DOHH2 (cell line): ENCODE measurements around the gene SCD5.

Experiments used
- H3F3A ChIP-seq: fragments of 200-600 bp; sonication (generic), shearing (Covaris generic); 2 replicates; pipeline ENCODE4 v1.6.0; 2016; ENCODE audit warnings: antibody characterized with exemption, mild to moderate bottlenecking; ENCODE audit not compliant: control insufficient read depth, insufficient read depth
- H3K27ac ChIP-seq: fragments of 200-600 bp; sonication (generic); 2 replicates; pipeline ENCODE4 v1.5.1; 2014; ENCODE audit warnings: low read depth, mild to moderate bottlenecking, low read length, moderate library complexity
- H3K27me3 ChIP-seq: fragments of 200-600 bp; sonication (generic); 2 replicates; pipeline ENCODE4 v1.6.1; 2014; ENCODE audit warnings: mild to moderate bottlenecking, low read length, mixed read lengths; ENCODE audit not compliant: control insufficient read depth
- H3K36me3 ChIP-seq: fragments of 200-600 bp; sonication (generic); 2 replicates; pipeline ENCODE4 v1.6.1; 2014; ENCODE audit warnings: mild to moderate bottlenecking, low read length, moderate library complexity, mixed read lengths; ENCODE audit not compliant: control insufficient read depth
- H3K4me1 ChIP-seq: fragments of 200-600 bp; sonication (generic); 2 replicates; pipeline ENCODE4 v1.6.1; 2014; ENCODE audit warnings: mild to moderate bottlenecking, low read length, mixed read lengths; ENCODE audit not compliant: control insufficient read depth
- H3K4me2 ChIP-seq: fragments of 200-600 bp; sonication (generic); 2 replicates; pipeline ENCODE4 v1.6.0; 2014; ENCODE audit warnings: mild to moderate bottlenecking, low read length, moderate library complexity
- H3K4me3 ChIP-seq: fragments of 200-600 bp; sonication (generic); 2 replicates; pipeline ENCODE4 v1.5.1; 2014; ENCODE audit warnings: mild to moderate bottlenecking, low read length, mixed read lengths
- H3K79me2 ChIP-seq: fragments of 200-600 bp; sonication (generic); 2 replicates; pipeline ENCODE4 v1.6.1; 2014; ENCODE audit warnings: mild to moderate bottlenecking, low read length, mixed read lengths; ENCODE audit not compliant: control insufficient read depth
- H3K9me2 ChIP-seq: fragments of 200-600 bp; sonication (generic); replicated peaks from 2 replicates; pipeline ENCODE4 v1.6.1; 2014; ENCODE audit warnings: mild to moderate bottlenecking, low read length, mixed read lengths; ENCODE audit not compliant: control insufficient read depth
- H3K9me3 ChIP-seq: fragments of 200-600 bp; sonication (generic); 2 replicates; pipeline ENCODE4 v1.6.1; 2014; ENCODE audit warnings: antibody characterized with exemption, low read length, mixed read lengths; ENCODE audit not compliant: control insufficient read depth, insufficient read depth
- H4K20me1 ChIP-seq: fragments of 200-600 bp; sonication (generic); 2 replicates; pipeline ENCODE4 v1.6.0; 2014; ENCODE audit warnings: low read depth, mild to moderate bottlenecking, antibody characterized with exemption, low read length, moderate library complexity; ENCODE audit not compliant: control insufficient read depth, insufficient read depth
- EZH2phosphoT487 ChIP-seq: fragments of 200-600 bp; sonication (generic); IDR thresholded peaks from 2 replicates; pipeline ENCODE4 v1.6.1; 2017; ENCODE audit warnings: borderline replicate concordance, mild to moderate bottlenecking, antibody characterized with exemption, low read length, moderate library complexity, mixed read lengths
- TF ChIP-seq, protein P1 (sequence below): fragments of 200-600 bp; sonication (generic); IDR thresholded peaks from one replicate; pipeline ENCODE4 v1.5.1; 2014; ENCODE audit warnings: antibody characterized with exemption, mild to moderate bottlenecking, low read depth, low read length; ENCODE audit not compliant: poor library complexity, severe bottlenecking

SCD5 gene

GRCh38 chr4:82712561-82712960 is 86.0 kb downstream of the SCD5 start:
- H3K79me2 ChIP-seq, result no peaks in the 10 kb centered on the region
- no peaks in the 10 kb centered on the region for H3K4me1 ChIP-seq
- no peaks in the 10 kb centered on the region for H3K9me3 ChIP-seq
- H3K27ac ChIP-seq, result no peak overlapping the region
- no peaks in the 10 kb centered on the region for H3K36me3 ChIP-seq
- TF ChIP-seq, protein P1, sequence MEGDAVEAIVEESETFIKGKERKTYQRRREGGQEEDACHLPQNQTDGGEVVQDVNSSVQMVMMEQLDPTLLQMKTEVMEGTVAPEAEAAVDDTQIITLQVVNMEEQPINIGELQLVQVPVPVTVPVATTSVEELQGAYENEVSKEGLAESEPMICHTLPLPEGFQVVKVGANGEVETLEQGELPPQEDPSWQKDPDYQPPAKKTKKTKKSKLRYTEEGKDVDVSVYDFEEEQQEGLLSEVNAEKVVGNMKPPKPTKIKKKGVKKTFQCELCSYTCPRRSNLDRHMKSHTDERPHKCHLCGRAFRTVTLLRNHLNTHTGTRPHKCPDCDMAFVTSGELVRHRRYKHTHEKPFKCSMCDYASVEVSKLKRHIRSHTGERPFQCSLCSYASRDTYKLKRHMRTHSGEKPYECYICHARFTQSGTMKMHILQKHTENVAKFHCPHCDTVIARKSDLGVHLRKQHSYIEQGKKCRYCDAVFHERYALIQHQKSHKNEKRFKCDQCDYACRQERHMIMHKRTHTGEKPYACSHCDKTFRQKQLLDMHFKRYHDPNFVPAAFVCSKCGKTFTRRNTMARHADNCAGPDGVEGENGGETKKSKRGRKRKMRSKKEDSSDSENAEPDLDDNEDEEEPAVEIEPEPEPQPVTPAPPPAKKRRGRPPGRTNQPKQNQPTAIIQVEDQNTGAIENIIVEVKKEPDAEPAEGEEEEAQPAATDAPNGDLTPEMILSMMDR, result no peak
- no peak for TF ChIP-seq EZH2phosphoT487
- H3K4me3 ChIP-seq, result no peak overlapping the region
- no peaks in the 10 kb centered on the region for H3F3A ChIP-seq
- no peaks in the 10 kb centered on the region for H4K20me1 ChIP-seq
- no peaks in the 10 kb centered on the region for H3K27me3 ChIP-seq
- no peak overlapping the region for H3K4me2 ChIP-seq
- H3K9me2 ChIP-seq, result no peaks in the 10 kb centered on the region

DNA sequence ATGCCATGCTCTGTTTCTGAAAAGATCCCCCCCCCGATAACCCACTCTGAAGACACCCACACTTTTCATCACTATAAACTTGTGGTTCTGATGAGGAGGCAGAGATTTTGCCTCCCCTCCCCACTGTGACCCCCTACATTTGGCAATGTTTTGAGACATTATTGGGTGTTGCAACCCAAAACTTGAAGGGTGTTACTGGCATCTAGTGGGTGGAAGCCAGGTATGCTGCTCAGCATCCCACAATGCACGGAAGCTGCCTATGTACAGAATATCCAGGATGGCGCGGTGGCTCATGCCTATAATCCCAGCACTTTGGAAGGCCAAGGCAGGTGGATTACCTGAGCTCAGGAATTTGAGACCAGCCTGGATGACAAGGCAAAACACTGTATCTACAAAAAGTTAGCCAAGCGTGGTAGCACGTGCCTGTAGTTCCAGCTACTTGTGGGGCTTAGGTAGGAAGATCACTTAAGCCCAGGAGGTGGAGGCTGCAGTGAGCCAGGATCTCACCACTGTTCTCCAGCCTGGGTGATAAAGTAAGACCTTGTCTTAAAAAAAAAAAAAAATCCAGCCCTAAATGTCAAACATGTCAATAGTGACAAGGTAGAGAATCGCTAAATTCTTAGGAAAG is 87.3 kb downstream of the SCD5 start:
- no peaks in the 10 kb centered on the region for H3K79me2 ChIP-seq
- H3F3A ChIP-seq, result no peaks in the 10 kb centered on the region
- no peaks in the 10 kb centered on the region for H3K9me3 ChIP-seq
- no peaks in the 10 kb centered on the region for H3K4me1 ChIP-seq
- no peaks in the 10 kb centered on the region for H3K9me2 ChIP-seq
- H3K27me3 ChIP-seq, result no peaks in the 10 kb centered on the region
- no peaks in the 10 kb centered on the region for H3K36me3 ChIP-seq
- no peak overlapping the region for H3K4me2 ChIP-seq
- TF ChIP-seq EZH2phosphoT487, result no peak
- TF ChIP-seq, protein P1, result no peak
- no peak overlapping the region for H3K27ac ChIP-seq
- no peak overlapping the region for H3K4me3 ChIP-seq
- H4K20me1 ChIP-seq, result no peaks in the 10 kb centered on the region

- Histone ChIP-seq H3K9me3 (no peaks in the 10 kb centered on the region), H3F3A (no peaks in the 10 kb centered on the region), H3K27me3 (no peaks in the 10 kb centered on the region), H3K79me2 (no peaks in the 10 kb centered on the region), H3K27ac (no peak overlapping the region), H4K20me1 (no peaks in the 10 kb centered on the region), H3K4me2 (no peak overlapping the region), H3K4me1 (no peaks in the 10 kb centered on the region), H3K36me3 (no peaks in the 10 kb centered on the region), H3K4me3 (no peak overlapping the region), H3K9me2 (no peaks in the 10 kb centered on the region)
- no peak for TF ChIP-seq EZH2phosphoT487
- TF ChIP-seq, protein P1, result no peak
These were observed 88.2 kb downstream of the SCD5 start for GRCh38 chr4:82710197-82710929.
